GM21786 (cell line): Measurements from ENCODE around the gene NF1.
"Not testable (repeated sequence)": the region's sequence is repeated elsewhere in the genome, so short reads cannot be mapped to it uniquely, and the experiment has no call there.

Experiments used
- ATAC-seq: cut with Tn5 transposase; IDR thresholded peaks from one replicate; pipeline ENCODE4 v1.9.1; 2021; ENCODE audit not compliant: unreplicated experiment

The NF1 gene

DNA sequence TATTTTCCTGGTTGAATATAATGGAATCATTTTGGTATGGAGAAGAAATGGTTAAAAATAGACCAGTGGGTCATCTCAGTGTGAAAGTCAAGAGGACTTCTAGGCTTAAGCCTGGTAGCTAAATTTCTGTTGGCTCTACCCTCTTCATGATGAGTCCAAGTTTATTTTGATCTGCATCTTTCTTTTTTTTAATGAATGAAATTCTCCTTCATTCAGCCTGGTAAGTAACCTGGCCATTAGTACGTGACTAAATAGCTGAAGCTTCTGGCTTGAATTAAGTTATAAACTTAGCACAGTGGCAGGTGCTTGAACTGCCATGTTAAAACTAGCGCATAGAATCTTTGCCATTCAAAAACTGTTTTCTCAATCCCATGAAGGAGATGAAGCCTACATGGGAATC is 28.0 kb downstream of the NF1 start:
- no peak for ATAC-seq

DNA sequence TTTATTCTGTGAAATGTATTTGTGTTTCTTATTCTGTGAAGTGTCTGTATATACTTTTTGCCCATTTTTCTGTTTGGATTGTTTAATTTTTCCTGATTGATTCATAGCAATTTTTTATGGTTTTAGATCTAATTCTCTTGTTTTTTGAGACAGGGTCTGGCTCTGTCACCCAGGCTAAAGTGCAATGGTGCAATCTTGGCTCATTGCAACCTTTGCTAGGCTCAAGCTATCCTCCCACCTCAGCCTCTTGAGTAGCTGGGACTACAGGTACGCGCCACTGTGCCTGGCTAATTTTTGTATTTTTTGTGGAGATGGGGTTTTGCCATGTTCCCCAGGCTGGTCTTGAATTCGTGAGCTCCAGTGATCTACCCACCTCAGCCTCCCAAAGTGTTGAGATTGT is 31.5 kb downstream of the NF1 start:
- no peak for ATAC-seq

DNA sequence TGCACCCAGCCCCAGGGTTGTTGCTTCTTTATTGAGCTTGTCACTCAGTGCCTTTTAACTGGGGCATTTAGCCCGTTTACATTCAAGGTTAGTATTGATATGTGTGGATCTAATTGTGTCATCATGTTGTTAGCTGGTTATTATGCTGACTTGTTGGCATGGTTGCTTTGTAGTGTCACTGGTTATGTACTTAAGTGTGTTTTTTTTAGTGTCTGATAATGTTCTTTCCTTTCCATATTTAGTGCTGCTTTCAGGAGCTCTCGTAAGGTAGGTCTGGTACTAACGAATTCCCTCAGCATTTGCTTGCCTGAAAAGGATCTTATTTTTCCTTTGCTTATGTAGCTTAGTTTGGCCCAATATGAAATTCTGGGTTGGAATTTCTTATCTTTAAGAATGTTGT is 33.5 kb downstream of the NF1 start:
- no peak for ATAC-seq

- ATAC-seq = no peak
Measured at GRCh38 chr17:31130286-31131224, 35.8 kb downstream of the NF1 start.

GRCh38 chr17:31131299-31131698 is 36.5 kb downstream of the NF1 start:
- ATAC-seq = no peak

- no peak for ATAC-seq
Measured at GRCh38 chr17:31132977-31133376, 38.2 kb downstream of the NF1 start.

- no peak for ATAC-seq
Measured at GRCh38 chr17:31134576-31134975, 39.8 kb downstream of the NF1 start.

DNA sequence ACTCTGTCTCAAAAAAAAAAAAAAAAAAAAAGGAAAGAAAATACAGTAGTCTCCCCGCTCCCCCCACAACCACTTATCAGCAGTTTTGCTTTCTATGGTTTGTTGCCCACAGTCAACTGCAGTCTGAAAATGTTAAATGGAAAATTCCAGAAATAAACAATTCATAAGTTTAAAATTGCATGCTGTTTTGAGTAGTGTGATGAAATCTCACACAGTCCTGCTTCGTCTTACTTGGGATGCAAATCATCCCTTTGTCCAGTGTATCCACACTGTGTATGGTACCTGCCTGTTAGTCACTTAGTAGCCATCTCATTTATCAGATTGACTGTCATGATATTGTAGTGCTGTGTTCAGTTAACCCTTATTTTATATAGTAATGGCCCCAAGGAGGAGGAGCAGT is 41.5 kb downstream of the NF1 start:
- ATAC-seq = no peak

GRCh38 chr17:31140111-31140510 is 45.3 kb downstream of the NF1 start:
- ATAC-seq = no peak

DNA sequence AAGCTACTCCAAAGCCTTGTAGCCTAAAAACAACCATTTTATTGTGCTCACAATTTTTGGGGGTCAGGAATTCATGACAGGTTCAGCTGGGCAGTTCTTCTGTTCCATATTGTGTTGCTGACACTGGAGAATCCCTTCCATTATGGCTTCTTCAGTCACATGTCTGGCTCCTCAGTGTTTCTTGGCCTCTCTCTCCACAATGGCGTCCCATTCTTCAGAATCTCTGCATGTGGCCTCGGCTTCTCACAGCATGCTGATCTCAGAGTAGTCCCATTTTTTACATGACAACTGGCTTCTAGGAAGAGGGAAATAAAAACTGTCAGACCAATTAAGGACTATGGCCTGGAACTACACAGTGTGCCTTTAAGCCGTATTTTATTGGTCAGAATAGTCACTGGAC is 49.7 kb downstream of the NF1 start:
- ATAC-seq = no peak

GRCh38 chr17:31144836-31145235 is 50.1 kb downstream of the NF1 start:
- no peak for ATAC-seq

DNA sequence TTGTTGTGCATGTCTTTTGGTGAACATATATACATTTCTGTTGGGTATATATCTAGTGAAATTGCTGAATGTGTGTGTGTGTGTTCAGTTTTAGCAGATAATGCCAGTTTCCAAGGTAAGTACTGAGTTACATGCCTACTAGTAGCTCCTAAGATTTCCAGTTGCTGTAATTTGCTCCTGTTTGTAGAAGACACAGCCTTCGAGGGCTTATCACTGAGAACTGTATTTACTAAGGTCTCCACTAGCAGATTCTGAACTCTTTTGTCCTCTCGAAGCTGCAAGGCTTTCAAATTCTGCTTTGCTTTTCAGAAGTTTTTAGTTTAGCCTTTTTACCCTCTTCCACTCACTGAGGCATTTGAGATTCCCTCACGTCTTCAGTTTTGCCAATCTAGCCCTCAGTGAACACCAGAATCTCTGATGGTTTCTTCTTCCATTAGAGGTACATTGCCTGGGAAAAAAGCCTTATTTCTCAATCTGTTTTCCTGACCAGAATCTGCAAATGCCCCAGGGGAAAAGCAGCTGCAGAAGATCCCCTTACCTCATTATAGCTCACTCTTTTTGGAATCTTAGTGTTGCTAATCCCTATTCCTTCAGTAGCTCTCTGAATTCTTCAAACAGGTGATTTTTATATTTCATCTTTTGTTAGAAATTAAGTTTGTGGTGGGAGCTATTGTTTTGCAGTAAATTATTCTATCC is 52.9 kb downstream of the NF1 start:
- no peak for ATAC-seq

DNA sequence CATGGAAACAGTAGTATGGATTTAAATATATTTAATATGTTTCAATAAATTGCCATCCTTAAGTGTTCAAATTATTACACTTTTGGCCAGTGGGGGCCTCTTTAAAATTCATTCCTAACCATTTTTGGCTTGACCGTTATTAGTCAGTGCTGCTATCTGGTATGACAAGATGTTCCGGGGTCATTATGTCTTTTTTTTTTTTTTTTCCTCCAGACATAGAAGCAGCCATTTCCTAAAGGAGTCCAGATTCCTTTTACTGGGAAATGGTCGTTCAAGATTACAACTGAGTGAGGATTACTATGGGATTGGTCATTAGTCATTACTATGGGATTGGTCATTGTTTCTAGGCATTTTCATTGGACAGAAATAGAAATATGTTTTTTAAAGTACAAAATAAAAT is 53.4 kb downstream of the NF1 start:
- ATAC-seq = no peak

DNA sequence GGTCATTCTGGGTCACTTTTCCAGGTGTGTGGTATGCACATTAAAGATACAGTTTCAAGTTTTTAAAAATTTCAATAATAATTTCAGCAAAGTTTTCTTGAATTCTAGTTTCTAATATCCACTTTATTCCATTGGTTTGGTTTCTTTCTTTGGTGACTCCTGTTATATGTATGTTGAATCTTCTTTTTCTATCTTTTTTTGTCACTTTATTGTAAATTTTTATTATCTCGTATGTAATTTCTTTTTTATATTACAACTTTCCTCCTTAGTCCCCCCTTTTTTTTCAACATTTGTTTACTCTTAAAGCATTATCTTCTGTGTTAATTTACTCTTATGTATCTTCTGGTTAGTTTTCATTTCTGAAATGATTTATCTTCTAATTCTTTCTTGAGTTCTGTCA is 57.5 kb downstream of the NF1 start:
- no peak for ATAC-seq

- ATAC-seq = no peak
Measured at GRCh38 chr17:31155208-31155810, 60.5 kb downstream of the NF1 start.

DNA sequence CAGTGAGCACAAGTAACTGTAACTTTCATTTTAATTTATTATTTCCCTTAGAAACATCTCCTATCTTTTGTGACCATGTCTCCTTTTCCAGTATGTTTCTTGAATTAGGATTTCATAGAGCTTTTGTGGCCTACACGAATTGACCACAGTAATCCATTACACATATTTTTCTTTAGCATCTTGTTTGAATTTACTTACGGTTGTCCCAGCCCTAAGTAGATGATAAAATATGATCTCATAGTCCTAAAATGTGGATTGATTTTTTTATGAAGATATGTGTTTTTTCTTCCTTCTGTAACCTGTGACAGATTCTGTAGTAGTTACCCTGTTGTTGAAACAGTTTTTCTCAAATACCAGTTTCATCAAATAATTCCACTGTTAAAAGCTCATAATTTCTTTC is 61.5 kb downstream of the NF1 start:
- ATAC-seq = no peak

- ATAC-seq = not testable (repeated sequence)
Measured at GRCh38 chr17:31156864-31157263, 62.1 kb downstream of the NF1 start.

DNA sequence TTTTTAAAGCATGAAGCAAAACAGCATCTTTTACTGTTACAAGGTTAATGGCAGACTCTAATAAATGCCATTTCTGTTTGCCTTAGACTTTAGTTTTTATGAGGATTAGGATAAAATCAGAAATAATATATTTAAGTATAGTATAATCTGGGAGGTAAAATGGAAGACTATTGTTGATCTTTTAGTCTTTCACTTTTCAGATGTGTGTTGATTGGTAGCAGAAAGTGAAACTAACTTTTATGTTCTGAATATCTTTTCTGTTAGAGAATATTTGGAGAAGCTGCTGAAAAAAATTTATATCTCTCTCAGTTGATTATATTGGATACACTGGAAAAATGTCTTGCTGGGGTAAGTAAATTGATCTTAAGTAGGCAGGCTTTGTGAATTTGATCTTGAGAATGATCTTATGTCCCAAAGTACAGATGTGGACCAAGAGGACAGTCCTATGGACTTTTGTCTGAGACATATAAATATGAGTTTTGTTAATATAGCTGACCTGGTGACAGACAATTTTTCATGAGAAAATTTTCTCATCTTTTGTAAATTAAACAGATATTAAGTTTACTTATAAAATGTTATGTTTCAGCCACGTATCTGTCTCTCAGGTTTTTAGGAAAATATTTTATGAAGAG is 64.1 kb downstream of the NF1 start:
- ATAC-seq = no peak

GRCh38 chr17:31163091-31163781 is 68.5 kb downstream of the NF1 start:
- ATAC-seq = no peak

DNA sequence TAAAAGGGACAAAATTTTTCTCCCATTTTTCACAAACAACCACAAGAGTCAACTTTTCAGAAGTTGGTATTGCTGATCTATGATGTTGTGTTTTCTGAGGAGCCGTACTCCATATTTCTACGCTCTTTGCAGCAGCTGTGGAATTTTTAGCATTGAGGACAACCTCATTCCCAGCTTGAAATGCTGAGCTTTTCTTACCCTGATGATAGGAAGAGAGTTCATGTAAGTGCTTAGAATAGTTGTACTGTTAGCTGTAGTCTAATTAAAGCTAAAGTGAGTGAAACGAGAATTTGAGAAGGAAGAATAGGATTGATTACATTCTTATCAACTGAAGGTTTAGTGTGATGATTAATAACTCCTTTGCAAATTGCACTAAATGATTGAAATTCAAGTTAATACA is 72.3 kb downstream of the NF1 start:
- ATAC-seq = no peak

DNA sequence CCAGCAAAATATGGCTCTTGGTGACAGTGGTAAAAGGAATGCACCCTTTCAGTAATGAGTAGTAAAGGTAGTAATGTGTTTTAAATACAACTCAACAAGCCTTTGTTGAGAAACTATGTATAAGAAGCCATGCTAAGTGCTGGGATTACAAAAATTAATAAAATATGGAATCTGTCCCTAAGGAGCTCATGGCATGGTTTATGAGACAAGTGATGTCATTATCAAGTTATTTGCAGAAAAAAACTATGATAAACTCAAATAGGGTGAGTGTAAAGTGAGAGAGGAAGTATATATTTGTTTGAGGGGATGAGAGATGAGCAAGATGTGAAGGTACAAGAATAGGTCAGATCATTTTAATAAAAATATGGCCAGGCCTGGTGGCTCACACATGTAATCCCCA is 76.9 kb downstream of the NF1 start:
- no peak for ATAC-seq
